Gastrocnemius medialis (tissue), 4 donors: ENCODE results near the gene IGF1R.

Source experiments
- POLR2A ChIP-seq, 2 donors: fragments of 450-650 bp; IDR thresholded peaks; one replicate each; pipeline ENCODE4 v1.6.1; 2017; ENCODE audit warnings: antibody characterized with exemption in 2 of 2, mild to moderate bottlenecking in 2 of 2, moderate library complexity in 2 of 2
- TF ChIP-seq, protein P1 (sequence below), 5 experiments: fragments of 450-650 bp in 3 of 5; fragments of 200-600 bp in 2 of 5; sonication (generic) in 2 of 5; IDR thresholded peaks in 4 of 5; conservative IDR thresholded peaks in 1 of 5; 1 replicate in 4 of 5; 2 replicates in 1 of 5; pipeline ENCODE4 v1.5.1; 2016 to 2019; ENCODE audit warnings: antibody characterized with exemption in 5 of 5, mild to moderate bottlenecking in 3 of 5, moderate library complexity in 3 of 5

DNA sequence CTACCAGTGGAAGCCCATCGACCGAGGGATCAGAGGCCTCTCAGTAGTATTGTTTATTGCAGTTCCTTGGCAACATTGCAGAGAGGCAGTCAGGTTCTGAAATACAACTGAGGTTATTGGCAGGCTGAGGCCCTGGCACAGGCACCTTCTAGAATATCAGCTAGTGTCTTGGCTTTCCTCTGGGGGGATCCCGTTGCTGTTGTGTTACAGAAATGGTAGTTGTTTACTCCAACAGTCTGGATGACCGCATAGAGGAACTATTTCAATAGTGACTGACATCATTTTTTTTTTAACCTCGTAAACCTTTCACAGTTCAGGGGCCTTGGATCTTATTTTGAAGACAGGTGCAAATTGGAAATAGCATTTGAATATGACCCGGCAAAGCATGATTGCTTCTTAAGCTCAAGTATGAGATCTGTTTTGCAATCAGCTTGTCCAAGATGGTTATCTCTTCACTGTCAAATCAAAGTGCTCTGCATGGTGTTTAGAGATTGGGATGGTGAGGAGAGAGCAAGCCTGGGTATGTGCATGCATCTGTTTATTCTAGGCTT lies 295.3 kb downstream of the IGF1R start:
- TF ChIP-seq, protein P1, sequence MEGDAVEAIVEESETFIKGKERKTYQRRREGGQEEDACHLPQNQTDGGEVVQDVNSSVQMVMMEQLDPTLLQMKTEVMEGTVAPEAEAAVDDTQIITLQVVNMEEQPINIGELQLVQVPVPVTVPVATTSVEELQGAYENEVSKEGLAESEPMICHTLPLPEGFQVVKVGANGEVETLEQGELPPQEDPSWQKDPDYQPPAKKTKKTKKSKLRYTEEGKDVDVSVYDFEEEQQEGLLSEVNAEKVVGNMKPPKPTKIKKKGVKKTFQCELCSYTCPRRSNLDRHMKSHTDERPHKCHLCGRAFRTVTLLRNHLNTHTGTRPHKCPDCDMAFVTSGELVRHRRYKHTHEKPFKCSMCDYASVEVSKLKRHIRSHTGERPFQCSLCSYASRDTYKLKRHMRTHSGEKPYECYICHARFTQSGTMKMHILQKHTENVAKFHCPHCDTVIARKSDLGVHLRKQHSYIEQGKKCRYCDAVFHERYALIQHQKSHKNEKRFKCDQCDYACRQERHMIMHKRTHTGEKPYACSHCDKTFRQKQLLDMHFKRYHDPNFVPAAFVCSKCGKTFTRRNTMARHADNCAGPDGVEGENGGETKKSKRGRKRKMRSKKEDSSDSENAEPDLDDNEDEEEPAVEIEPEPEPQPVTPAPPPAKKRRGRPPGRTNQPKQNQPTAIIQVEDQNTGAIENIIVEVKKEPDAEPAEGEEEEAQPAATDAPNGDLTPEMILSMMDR (IDR thresholded peaks at IDR 0.05 in 4 of 5, conservative IDR thresholded peaks at IDR 0.05 in 1 of 5): no peak
- peak in 1 of 2 donors; percentile 6 for TF ChIP-seq POLR2A (IDR thresholded peaks at IDR 0.05)
